Measurements from ENCODE around the gene CTNNBL1. TPM values are rescaled to one million over a fixed set of nuclear protein-coding genes. Genes with fewer than 3 reads are reported as not detected.

CTNNBL1 gene
- total RNA-seq, 1 experiment from 2014 or later, result 45.2 TPM

- no peak for TF ChIP-seq CTCF (IDR thresholded peaks at IDR 0.05; ENCODE audit: unreplicated experiment)
- no peak overlapping the region for H3K27ac Mint-ChIP-seq (ENCODE audit: low read depth, unreplicated experiment)
- no peak for DNase-seq (ENCODE audit: unreplicated experiment)
- H3K27me3 Mint-ChIP-seq (ENCODE audit: insufficient read depth, unreplicated experiment), result no peaks in the 10 kb centered on the region
- intact Hi-C loops (cut with micrococcal nuclease), result no loop called here
- no peak overlapping the region for H3K4me3 Mint-ChIP-seq (ENCODE audit: unreplicated experiment)
- H3K36me3 Mint-ChIP-seq (ENCODE audit: insufficient read depth, unreplicated experiment), result peaks cover 12% of the 10 kb centered on the region
- H3K4me1 Mint-ChIP-seq (ENCODE audit: insufficient read depth, unreplicated experiment), result no peaks in the 10 kb centered on the region
- BruUV-seq (replicated peaks), result no TSS peak
- H3K9me3 Mint-ChIP-seq (ENCODE audit: unreplicated experiment), result no peaks in the 10 kb centered on the region
- POLR2A ChIA-PET, result no interaction called here
- CTCF ChIA-PET, result interaction anchor here (0.7 kb wide), 1 partner anchor 274 kb away, joined by 4 read pairs; no protein-coding TSS in a partner anchor
These were observed 133.8 kb downstream of the CTNNBL1 start for GRCh38 chr20:37827605-37828004.

- TF ChIP-seq CTCF (IDR thresholded peaks at IDR 0.05; ENCODE audit: unreplicated experiment), result no peak
- no TSS peak for BruUV-seq (replicated peaks)
- no peaks in the 10 kb centered on the region for H3K9me3 Mint-ChIP-seq (ENCODE audit: unreplicated experiment)
- no peaks in the 10 kb centered on the region for H3K27me3 Mint-ChIP-seq (ENCODE audit: insufficient read depth, unreplicated experiment)
- CTCF ChIA-PET, result no interaction called here
- POLR2A ChIA-PET, result no interaction called here
- no peaks in the 10 kb centered on the region for H3K4me1 Mint-ChIP-seq (ENCODE audit: insufficient read depth, unreplicated experiment)
- no peak for DNase-seq (ENCODE audit: unreplicated experiment)
- H3K36me3 Mint-ChIP-seq (ENCODE audit: insufficient read depth, unreplicated experiment), result peaks cover 12% of the 10 kb centered on the region
- intact Hi-C loops (cut with micrococcal nuclease), result no loop called here
- no peak overlapping the region for H3K4me3 Mint-ChIP-seq (ENCODE audit: unreplicated experiment)
- no peak overlapping the region for H3K27ac Mint-ChIP-seq (ENCODE audit: low read depth, unreplicated experiment)
These were observed 134.9 kb downstream of the CTNNBL1 start for GRCh38 chr20:37828684-37829083.

- Mint-ChIP-seq H3K27ac (ENCODE audit: low read depth, unreplicated experiment) (no peak overlapping the region), H3K4me3 (ENCODE audit: unreplicated experiment) (no peak overlapping the region), H3K27me3 (ENCODE audit: insufficient read depth, unreplicated experiment) (no peaks in the 10 kb centered on the region), H3K9me3 (ENCODE audit: unreplicated experiment) (no peaks in the 10 kb centered on the region), H3K36me3 (ENCODE audit: insufficient read depth, unreplicated experiment) (peaks cover 12% of the 10 kb centered on the region), H3K4me1 (ENCODE audit: insufficient read depth, unreplicated experiment) (no peaks in the 10 kb centered on the region)
- no TSS peak for BruUV-seq (replicated peaks)
- intact Hi-C loops (cut with micrococcal nuclease), result no loop called here
- TF ChIP-seq CTCF (IDR thresholded peaks at IDR 0.05; ENCODE audit: unreplicated experiment), result no peak
- POLR2A ChIA-PET, result interaction anchor here (0.6 kb wide), 1 partner anchor 932 kb away, joined by 3 read pairs; no protein-coding TSS in a partner anchor
- no peak for DNase-seq (ENCODE audit: unreplicated experiment)
- CTCF ChIA-PET, result no interaction called here
These were observed 135.3 kb downstream of the CTNNBL1 start for GRCh38 chr20:37829128-37829527.

- Mint-ChIP-seq H3K4me1 (ENCODE audit: insufficient read depth, unreplicated experiment) (no peaks in the 10 kb centered on the region), H3K4me3 (ENCODE audit: unreplicated experiment) (no peak overlapping the region), H3K9me3 (ENCODE audit: unreplicated experiment) (no peaks in the 10 kb centered on the region), H3K36me3 (ENCODE audit: insufficient read depth, unreplicated experiment) (peaks cover 14% of the 10 kb centered on the region), H3K27ac (ENCODE audit: low read depth, unreplicated experiment) (no peak overlapping the region), H3K27me3 (ENCODE audit: insufficient read depth, unreplicated experiment) (no peaks in the 10 kb centered on the region)
- ChIA-PET POLR2A (no interaction called here), CTCF (interaction anchor here (0.6 to 0.8 kb wide), 2 partner anchors 489 to 1575 kb away, joined by 3 to 4 read pairs; no protein-coding TSS in a partner anchor)
- intact Hi-C loops (cut with micrococcal nuclease), result no loop called here
- no peak for DNase-seq (ENCODE audit: unreplicated experiment)
- no TSS peak for BruUV-seq (replicated peaks)
- TF ChIP-seq CTCF (IDR thresholded peaks at IDR 0.05; ENCODE audit: unreplicated experiment), result no peak
These were observed 139.5 kb downstream of the CTNNBL1 start for GRCh38 chr20:37833221-37833896.
